ENCODE measurements around the gene SLC4A11.

SLC4A11 gene

GRCh38 chr20:3177746-3178485, 61.1 kb downstream of the SLC4A11 start:
- in situ Hi-C loops (cut with MboI; ENCODE audit: low sequenced_read_pairs) = no loop called here
